Activated T-helper 17 cell treated with anti-CD3 and anti-CD28 coated beads, Interleukin-2, amount 50 U/mL, for 72 hours (primary cell): ENCODE measurements around the gene SCGB3A2. TPM values are rescaled to one million over a fixed set of nuclear protein-coding genes. Genes with fewer than 3 reads are reported as not detected.

Experiments used
- ATAC-seq: fragments of 150-1000 bp; cut with Tn5 transposase; replicated peaks from 2 replicates; pipeline ENCODE4 v1.10.0; 2021; ENCODE audit warnings: mild to moderate bottlenecking, moderate library complexity
- H3K27ac Mint-ChIP-seq: one replicate; pipeline ENCODE4 v1.8.0; 2022; ENCODE audit warnings: mixed read lengths
- H3K27me3 Mint-ChIP-seq: one replicate; pipeline ENCODE4 v1.8.0; 2022; ENCODE audit warnings: mixed read lengths
- H3K36me3 Mint-ChIP-seq: one replicate; pipeline ENCODE4 v1.8.0; 2022; ENCODE audit warnings: low read depth, mild to moderate bottlenecking, mixed read lengths
- H3K4me1 Mint-ChIP-seq: one replicate; pipeline ENCODE4 v1.8.0; 2022; ENCODE audit warnings: mixed read lengths
- H3K4me3 Mint-ChIP-seq: one replicate; pipeline ENCODE4 v1.8.0; 2022; ENCODE audit warnings: mild to moderate bottlenecking, mixed read lengths
- H3K9me3 Mint-ChIP-seq: one replicate; pipeline ENCODE4 v1.8.0; 2022; ENCODE audit warnings: mixed read lengths
- total RNA-seq, 2 donors: library from RNA; stranded (reverse); gene quantifications; one replicate each; pipeline ENCODE4 v1.2.3, GENCODE V29; 2022

Gene SCGB3A2, protein sequence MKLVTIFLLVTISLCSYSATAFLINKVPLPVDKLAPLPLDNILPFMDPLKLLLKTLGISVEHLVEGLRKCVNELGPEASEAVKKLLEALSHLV
- total RNA-seq = not detected

GRCh38 chr5:147878066-147878759, at the start of gene SCGB3A2:
Gene SCGB3A2, plus strand, starts transcription at chr5:147878711. Its CDS starts 93 bp downstream, at chr5:147878804.
- Mint-ChIP-seq H3K4me3 (no peak within 1 kb of the TSS), H3K9me3 (no peaks in the 10 kb centered on the region), H3K27me3 (peaks cover 9% of the 10 kb centered on the region), H3K36me3 (no peaks in the 10 kb centered on the region), H3K4me1 (no peaks in the 10 kb centered on the region), H3K27ac (no peak within 1 kb of the TSS)
- no peak for ATAC-seq

DNA sequence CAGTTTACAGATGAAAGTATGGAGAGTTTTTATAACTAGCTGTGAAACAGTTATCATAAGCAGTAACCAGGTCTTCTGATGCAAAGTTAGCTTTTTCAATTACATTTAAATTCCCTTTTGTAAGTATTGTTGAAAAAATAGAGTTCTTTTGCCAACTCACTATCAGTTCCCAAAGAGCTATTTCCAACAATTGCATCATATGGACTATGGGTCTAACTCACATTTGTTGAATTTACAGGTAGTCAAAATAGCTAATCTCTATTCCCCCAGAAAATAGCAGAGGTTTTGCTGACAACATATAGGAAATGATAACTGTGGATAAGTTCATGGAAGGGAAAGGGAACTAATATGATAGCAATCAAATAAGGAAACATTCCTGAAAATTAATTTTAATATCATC, 48.5 kb upstream of the SCGB3A2 start:
- H3K4me3 Mint-ChIP-seq = no peak overlapping the region
- no peaks in the 10 kb centered on the region for H3K9me3 Mint-ChIP-seq
- no peak for ATAC-seq
- no peaks in the 10 kb centered on the region for H3K4me1 Mint-ChIP-seq
- peaks cover 22% of the 10 kb centered on the region for H3K27me3 Mint-ChIP-seq
- no peak overlapping the region for H3K27ac Mint-ChIP-seq
- no peaks in the 10 kb centered on the region for H3K36me3 Mint-ChIP-seq

GRCh38 chr5:147831465-147831864, 47.0 kb upstream of the SCGB3A2 start, which contains the start of gene SPINK1:
Gene SPINK1, minus strand, starts transcription at chr5:147831671. Its CDS starts 94 bp downstream, at chr5:147831577.
- Mint-ChIP-seq H3K4me1 (no peaks in the 10 kb centered on the region), H3K36me3 (no peaks in the 10 kb centered on the region)

DNA sequence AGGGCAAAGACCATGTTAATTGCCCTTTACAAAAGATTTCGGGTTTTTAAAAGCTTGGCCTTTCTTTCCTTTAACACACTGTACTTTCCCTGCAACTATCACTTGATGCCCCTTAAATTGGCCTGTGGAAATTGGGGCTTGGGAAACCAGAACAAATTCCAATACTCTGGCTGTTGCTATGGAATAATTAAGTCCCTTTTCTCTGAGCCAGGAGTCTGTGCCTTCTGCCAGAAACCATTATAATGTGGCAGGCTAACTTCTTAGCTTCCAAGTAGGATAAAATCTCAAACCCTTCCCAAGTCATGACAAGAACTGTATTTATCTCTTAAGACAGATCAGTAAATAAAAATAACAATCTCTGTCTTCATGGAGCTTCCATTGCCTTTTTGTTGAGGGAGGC, 46.0 kb upstream of the SCGB3A2 start:
- no peak for ATAC-seq
- peaks cover 19% of the 10 kb centered on the region for H3K27me3 Mint-ChIP-seq
- no peaks in the 10 kb centered on the region for H3K4me1 Mint-ChIP-seq
- H3K36me3 Mint-ChIP-seq = no peaks in the 10 kb centered on the region
- H3K4me3 Mint-ChIP-seq = no peak overlapping the region
- H3K9me3 Mint-ChIP-seq = no peaks in the 10 kb centered on the region
- H3K27ac Mint-ChIP-seq = no peak overlapping the region

More at GRCh38 chr5:147831465-147831864, 47.0 kb upstream of the SCGB3A2 start, which contains the start of gene SPINK1:
- ATAC-seq = no peak
- Mint-ChIP-seq H3K9me3 (no peaks in the 10 kb centered on the region), H3K4me3 (no peak within 1 kb of the TSS), H3K27me3 (peaks cover 22% of the 10 kb centered on the region), H3K27ac (no peak within 1 kb of the TSS)

DNA sequence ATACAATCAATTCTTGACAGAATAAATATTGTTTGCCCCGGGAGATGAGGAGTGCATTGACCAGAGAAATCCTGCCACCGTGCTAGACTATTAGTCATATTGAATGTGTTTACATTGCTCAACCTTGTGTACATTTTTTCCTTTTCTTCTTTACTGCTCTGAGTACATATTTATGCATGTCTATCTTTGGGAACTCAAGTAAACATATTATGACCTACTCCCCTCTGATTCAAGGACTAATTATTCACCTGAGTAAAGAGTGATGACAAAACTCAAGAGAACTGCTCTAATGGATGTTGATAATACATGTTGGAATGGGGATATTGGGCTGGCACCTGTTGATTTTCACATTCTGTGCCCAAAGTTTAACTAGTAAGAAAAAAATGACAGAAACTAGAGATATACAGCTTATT, 43.1 kb upstream of the SCGB3A2 start:
- Mint-ChIP-seq H3K27me3 (peaks cover 14% of the 10 kb centered on the region), H3K27ac (no peak overlapping the region), H3K4me3 (no peak overlapping the region), H3K4me1 (no peaks in the 10 kb centered on the region), H3K36me3 (no peaks in the 10 kb centered on the region), H3K9me3 (no peaks in the 10 kb centered on the region)
- no peak for ATAC-seq

DNA sequence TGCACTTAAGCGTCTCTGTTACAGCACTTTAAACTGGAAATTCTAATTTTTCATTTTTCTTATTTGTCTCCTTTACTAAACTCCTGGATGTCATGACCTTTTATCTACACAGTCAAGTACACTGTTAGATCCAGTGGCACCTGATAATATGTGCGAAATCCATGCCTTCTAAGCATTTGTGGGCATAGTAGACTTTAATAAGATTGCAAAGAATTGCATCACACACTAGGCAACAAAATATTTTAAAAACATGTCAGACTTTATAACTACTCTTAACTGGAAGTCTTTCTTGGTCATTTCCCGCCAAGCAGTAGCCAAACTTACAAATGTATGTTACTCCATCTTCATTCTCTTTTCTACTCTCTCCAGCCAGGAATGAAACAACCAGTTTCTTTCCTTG, 42.1 kb upstream of the SCGB3A2 start:
- no peaks in the 10 kb centered on the region for H3K36me3 Mint-ChIP-seq
- H3K27ac Mint-ChIP-seq = no peak overlapping the region
- ATAC-seq = no peak
- no peaks in the 10 kb centered on the region for H3K4me1 Mint-ChIP-seq
- H3K9me3 Mint-ChIP-seq = no peaks in the 10 kb centered on the region
- H3K27me3 Mint-ChIP-seq = peaks cover 14% of the 10 kb centered on the region
- no peak overlapping the region for H3K4me3 Mint-ChIP-seq

GRCh38 chr5:147842869-147843268, 35.6 kb upstream of the SCGB3A2 start:
- H3K36me3 Mint-ChIP-seq = no peaks in the 10 kb centered on the region
- H3K9me3 Mint-ChIP-seq = no peaks in the 10 kb centered on the region
- no peaks in the 10 kb centered on the region for H3K4me1 Mint-ChIP-seq
- no peak for ATAC-seq
- peaks cover 21% of the 10 kb centered on the region for H3K27me3 Mint-ChIP-seq
- no peak overlapping the region for H3K27ac Mint-ChIP-seq
- no peak overlapping the region for H3K4me3 Mint-ChIP-seq

- Mint-ChIP-seq H3K4me1 (no peaks in the 10 kb centered on the region), H3K27me3 (peaks cover 26% of the 10 kb centered on the region), H3K9me3 (no peaks in the 10 kb centered on the region), H3K36me3 (no peaks in the 10 kb centered on the region), H3K27ac (no peak overlapping the region), H3K4me3 (no peak overlapping the region)
- ATAC-seq = no peak
Observed at GRCh38 chr5:147844846-147845245, 33.7 kb upstream of the SCGB3A2 start.

DNA sequence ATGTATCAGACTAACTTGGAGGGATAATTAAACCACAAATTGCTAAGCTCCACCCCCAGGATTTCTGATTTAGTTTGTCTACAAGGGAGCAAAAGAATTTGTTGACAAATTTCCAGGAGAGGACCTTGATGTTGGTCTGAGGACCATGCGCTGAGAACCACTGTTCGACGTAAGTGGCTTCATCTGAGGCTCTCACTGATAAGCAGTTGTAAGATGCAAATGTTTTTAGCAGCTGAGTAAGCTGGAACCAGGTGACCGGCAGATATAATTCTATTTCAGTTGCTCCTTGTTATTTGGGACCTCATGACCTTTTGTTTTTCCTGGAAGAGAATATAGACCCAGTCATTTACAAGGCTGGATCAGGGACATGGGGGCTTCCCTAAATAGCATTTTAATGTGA, 32.9 kb upstream of the SCGB3A2 start:
- Mint-ChIP-seq H3K4me1 (no peaks in the 10 kb centered on the region), H3K27ac (no peak overlapping the region), H3K4me3 (no peak overlapping the region), H3K27me3 (peaks cover 26% of the 10 kb centered on the region), H3K36me3 (no peaks in the 10 kb centered on the region), H3K9me3 (no peaks in the 10 kb centered on the region)
- no peak for ATAC-seq

- H3K9me3 Mint-ChIP-seq = no peaks in the 10 kb centered on the region
- H3K36me3 Mint-ChIP-seq = no peaks in the 10 kb centered on the region
- H3K4me3 Mint-ChIP-seq = no peak overlapping the region
Observed at GRCh38 chr5:147849226-147849625, 29.3 kb upstream of the SCGB3A2 start.

GRCh38 chr5:147851578-147851977, 26.9 kb upstream of the SCGB3A2 start:
- no peaks in the 10 kb centered on the region for H3K4me1 Mint-ChIP-seq
- no peaks in the 10 kb centered on the region for H3K9me3 Mint-ChIP-seq
- no peak overlapping the region for H3K4me3 Mint-ChIP-seq
- no peak for ATAC-seq
- peaks cover 22% of the 10 kb centered on the region for H3K27me3 Mint-ChIP-seq
- H3K36me3 Mint-ChIP-seq = no peaks in the 10 kb centered on the region
- H3K27ac Mint-ChIP-seq = no peak overlapping the region

More at GRCh38 chr5:147849226-147849625, 29.3 kb upstream of the SCGB3A2 start:
- H3K27me3 Mint-ChIP-seq = peaks cover 21% of the 10 kb centered on the region
- no peak for ATAC-seq
- no peak overlapping the region for H3K27ac Mint-ChIP-seq
- no peaks in the 10 kb centered on the region for H3K4me1 Mint-ChIP-seq

GRCh38 chr5:147852365-147852764, 26.1 kb upstream of the SCGB3A2 start:
- Mint-ChIP-seq H3K27me3 (peaks cover 18% of the 10 kb centered on the region), H3K4me3 (no peak overlapping the region), H3K9me3 (no peaks in the 10 kb centered on the region), H3K27ac (no peak overlapping the region), H3K36me3 (no peaks in the 10 kb centered on the region), H3K4me1 (no peaks in the 10 kb centered on the region)
- ATAC-seq = peak; percentile 52

DNA sequence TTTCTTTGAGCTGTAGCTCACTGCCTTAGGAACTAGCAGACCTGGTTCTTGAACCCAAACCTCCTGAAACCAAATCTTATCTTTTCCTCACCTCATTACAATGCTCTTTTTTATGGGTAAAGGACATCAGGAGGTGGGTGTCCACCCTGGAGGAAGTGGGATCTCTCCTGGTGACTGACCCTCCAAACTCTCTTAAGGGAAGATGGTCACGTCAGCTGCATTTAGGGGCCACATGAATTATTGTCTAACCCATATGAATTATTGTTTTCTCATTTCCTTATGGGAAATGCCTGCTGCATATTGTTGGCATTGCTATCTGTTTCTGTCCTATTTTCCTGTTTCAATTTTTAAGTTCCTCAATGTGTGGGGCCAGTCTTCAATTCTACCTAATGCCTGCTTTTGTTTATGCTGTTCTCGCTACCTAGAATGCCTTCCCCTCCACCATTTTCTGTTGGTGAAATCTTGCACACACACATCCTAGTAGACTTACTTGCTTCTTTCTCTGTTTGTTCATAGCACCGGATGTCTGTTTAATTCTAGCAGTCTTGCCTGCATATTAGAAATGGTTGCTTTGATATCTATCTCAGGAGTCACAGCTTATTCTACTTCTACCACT, 25.0 kb upstream of the SCGB3A2 start:
- no peak for ATAC-seq
- Mint-ChIP-seq H3K4me1 (no peaks in the 10 kb centered on the region), H3K27ac (no peak overlapping the region), H3K36me3 (no peaks in the 10 kb centered on the region), H3K9me3 (no peaks in the 10 kb centered on the region), H3K27me3 (peaks cover 14% of the 10 kb centered on the region), H3K4me3 (no peak overlapping the region)

GRCh38 chr5:147854331-147854730, 24.2 kb upstream of the SCGB3A2 start:
- peaks cover 10% of the 10 kb centered on the region for H3K27me3 Mint-ChIP-seq
- no peak overlapping the region for H3K27ac Mint-ChIP-seq
- H3K36me3 Mint-ChIP-seq = no peaks in the 10 kb centered on the region
- H3K9me3 Mint-ChIP-seq = no peaks in the 10 kb centered on the region
- H3K4me3 Mint-ChIP-seq = no peak overlapping the region
- no peak for ATAC-seq
- H3K4me1 Mint-ChIP-seq = no peaks in the 10 kb centered on the region
